Coronary artery (tissue), 2 donors: ENCODE measurements around the gene CDKN3.
"Not testable (repeated sequence)": the region's sequence is repeated elsewhere in the genome, so short reads cannot be mapped to it uniquely, and the experiment has no call there.

Source experiments
- DNase-seq: peaks from one replicate; pipeline ENCODE4 v3.0.0-alpha.2; 2017; ENCODE audit warnings: low spot score
- H3K27ac ChIP-seq, 2 donors: fragments of 200-600 bp; sonication (generic); one replicate each; pipeline ENCODE4 v1.5.1; 2016 to 2019
- H3K4me3 ChIP-seq: fragments of 200-600 bp; sonication (generic); 2 replicates; pipeline ENCODE4 v1.5.1; 2016; ENCODE audit warnings: mild to moderate bottlenecking, moderate library complexity
- CTCF ChIP-seq: fragments of 200-600 bp; sonication (generic); IDR thresholded peaks from one replicate; pipeline ENCODE4 v1.5.1; 2019; ENCODE audit warnings: antibody characterized with exemption

Gene CDKN3

GRCh38 chr14:54387328-54387727 is 9.5 kb upstream of the CDKN3 start:
- no peak for DNase-seq
- no peak overlapping the region for H3K4me3 ChIP-seq
- no peak for TF ChIP-seq CTCF
- no peak overlapping the region for H3K27ac ChIP-seq

- TF ChIP-seq CTCF, result no peak
Observed at GRCh38 chr14:54392131-54392859, 4.5 kb upstream of the CDKN3 start.

GRCh38 chr14:54392986-54393884 is 3.6 kb upstream of the CDKN3 start:
- DNase-seq, H3K27ac ChIP-seq, H3K4me3 ChIP-seq: not testable (repeated sequence)

More at GRCh38 chr14:54392131-54392859, 4.5 kb upstream of the CDKN3 start:
- no peak overlapping the region for H3K4me3 ChIP-seq
- no peak overlapping the region for H3K27ac ChIP-seq
- DNase-seq, result no peak

GRCh38 chr14:54394596-54394995 is 2.2 kb upstream of the CDKN3 start:
- H3K4me3 ChIP-seq, result no peak overlapping the region
- TF ChIP-seq CTCF, result no peak
- no peak overlapping the region for H3K27ac ChIP-seq
- DNase-seq, result no peak

- TF ChIP-seq CTCF, result no peak
- no peak for DNase-seq
- H3K4me3 ChIP-seq, result no peak overlapping the region
- H3K27ac ChIP-seq, result no peak overlapping the region
Observed at GRCh38 chr14:54395284-54395683, 1.5 kb upstream of the CDKN3 start.

GRCh38 chr14:54395716-54396115 is 1.1 kb upstream of the CDKN3 start:
- no peak for TF ChIP-seq CTCF
- Histone ChIP-seq H3K4me3 (no peak overlapping the region), H3K27ac (no peak overlapping the region)
- no peak for DNase-seq

GRCh38 chr14:54396183-54396492 is 669 bp upstream of the CDKN3 start:
- no peak for TF ChIP-seq CTCF
- Histone ChIP-seq H3K27ac (no peak overlapping the region), H3K4me3 (peak overlapping the region; percentile 75)
- no peak for DNase-seq
